Measurements from ENCODE around the gene PLCB1. TPM values are rescaled to one million over a fixed set of nuclear protein-coding genes. Genes with fewer than 3 reads are reported as not detected.
"Not testable (repeated sequence)": the region's sequence is repeated elsewhere in the genome, so short reads cannot be mapped to it uniquely, and the experiment has no call there.

The PLCB1 gene
- total RNA-seq, 1 experiment from 2014 or later, result not detected

DNA sequence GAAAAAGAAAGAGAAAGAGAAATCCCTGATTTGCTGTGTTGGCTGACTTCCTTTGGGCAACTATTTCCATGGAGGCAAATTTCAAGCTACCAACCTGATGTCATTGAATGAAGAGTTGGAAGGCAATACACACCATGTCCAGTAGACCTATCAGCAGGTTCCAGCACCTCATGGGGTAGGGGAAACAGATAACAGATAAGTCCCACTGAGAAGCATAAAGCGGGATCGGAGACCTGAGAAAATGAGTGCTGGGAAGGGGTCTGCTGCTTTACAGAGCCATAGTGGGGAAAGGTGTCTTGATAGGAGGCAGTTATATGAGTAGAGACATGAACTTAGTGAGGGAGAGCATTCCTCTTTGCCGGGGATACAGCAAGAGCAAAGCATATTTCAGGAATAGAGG is 244.9 kb downstream of the PLCB1 start:
- H4K20me1 ChIP-seq (ENCODE audit: insufficient read depth), result no peaks in the 10 kb centered on the region
- DNase-seq, result no peak
- H3K4me3 ChIP-seq, result no peak overlapping the region
- H3F3A ChIP-seq (ENCODE audit: insufficient read depth, low read depth), result no peaks in the 10 kb centered on the region
- peaks cover 7% of the 10 kb centered on the region; the same call in 1 of the 2 replicates for H3K27me3 ChIP-seq (ENCODE audit: insufficient read depth, low read depth)
- no peaks in the 10 kb centered on the region for H3K4me1 ChIP-seq (replicated peaks; ENCODE audit: insufficient read depth)
- H2AFZ ChIP-seq, result no peak overlapping the region
- no peaks in the 10 kb centered on the region for H3K9me3 ChIP-seq (ENCODE audit: insufficient read depth, low read depth)
- no peak overlapping the region for H3K4me2 ChIP-seq
- BruUV-seq (replicated peaks), result no TSS peak
- TF ChIP-seq, protein P1, sequence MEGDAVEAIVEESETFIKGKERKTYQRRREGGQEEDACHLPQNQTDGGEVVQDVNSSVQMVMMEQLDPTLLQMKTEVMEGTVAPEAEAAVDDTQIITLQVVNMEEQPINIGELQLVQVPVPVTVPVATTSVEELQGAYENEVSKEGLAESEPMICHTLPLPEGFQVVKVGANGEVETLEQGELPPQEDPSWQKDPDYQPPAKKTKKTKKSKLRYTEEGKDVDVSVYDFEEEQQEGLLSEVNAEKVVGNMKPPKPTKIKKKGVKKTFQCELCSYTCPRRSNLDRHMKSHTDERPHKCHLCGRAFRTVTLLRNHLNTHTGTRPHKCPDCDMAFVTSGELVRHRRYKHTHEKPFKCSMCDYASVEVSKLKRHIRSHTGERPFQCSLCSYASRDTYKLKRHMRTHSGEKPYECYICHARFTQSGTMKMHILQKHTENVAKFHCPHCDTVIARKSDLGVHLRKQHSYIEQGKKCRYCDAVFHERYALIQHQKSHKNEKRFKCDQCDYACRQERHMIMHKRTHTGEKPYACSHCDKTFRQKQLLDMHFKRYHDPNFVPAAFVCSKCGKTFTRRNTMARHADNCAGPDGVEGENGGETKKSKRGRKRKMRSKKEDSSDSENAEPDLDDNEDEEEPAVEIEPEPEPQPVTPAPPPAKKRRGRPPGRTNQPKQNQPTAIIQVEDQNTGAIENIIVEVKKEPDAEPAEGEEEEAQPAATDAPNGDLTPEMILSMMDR (conservative IDR thresholded peaks at IDR 0.05), result no peak
- no peak for TF ChIP-seq EZH2 (IDR thresholded peaks at IDR 0.05; ENCODE audit: low read depth)
- intact Hi-C loops (cut with micrococcal nuclease; ENCODE audit: unreplicated experiment), result no loop called here
- H3K36me3 ChIP-seq (ENCODE audit: low read depth), result no peaks in the 10 kb centered on the region
- no peaks in the 10 kb centered on the region for H3K79me2 ChIP-seq (ENCODE audit: low read depth)
- H3K27ac ChIP-seq, result no peak overlapping the region
- CTCF ChIA-PET, result no interaction called here
- POLR2A ChIA-PET (ENCODE audit: unreplicated experiment), result no interaction called here
- H3K9me2 ChIP-seq (ENCODE audit: insufficient read depth), result no peaks in the 10 kb centered on the region

DNA sequence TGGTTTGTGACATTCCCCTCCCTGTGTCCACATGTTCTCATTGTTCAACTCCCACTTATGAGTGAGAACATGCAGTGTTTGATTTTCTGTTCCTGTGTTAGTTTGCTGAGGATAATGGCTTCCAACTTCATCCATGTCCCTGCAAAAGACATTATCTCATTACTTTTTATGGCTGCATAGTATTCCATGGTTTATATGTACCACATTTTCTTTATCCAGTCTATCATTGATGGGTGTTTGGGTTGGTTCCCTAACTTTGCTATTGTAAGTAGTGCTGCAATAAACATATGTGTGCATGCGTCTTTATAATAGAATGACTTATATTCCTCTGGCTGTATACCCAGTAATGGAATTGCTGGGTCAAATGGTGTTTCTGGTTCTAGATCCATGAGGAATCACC is 247.1 kb downstream of the PLCB1 start:
- H4K20me1 ChIP-seq (ENCODE audit: insufficient read depth); POLR2A ChIA-PET (ENCODE audit: unreplicated experiment); intact Hi-C loops (cut with micrococcal nuclease; ENCODE audit: unreplicated experiment); H3K27ac ChIP-seq; H3K4me1 ChIP-seq (replicated peaks; ENCODE audit: insufficient read depth); BruUV-seq (replicated peaks); H3K79me2 ChIP-seq (ENCODE audit: low read depth); H3K9me3 ChIP-seq (ENCODE audit: insufficient read depth, low read depth); H3K4me3 ChIP-seq; H3F3A ChIP-seq (ENCODE audit: insufficient read depth, low read depth); CTCF ChIA-PET; H2AFZ ChIP-seq; H3K4me2 ChIP-seq; H3K27me3 ChIP-seq (ENCODE audit: insufficient read depth, low read depth); DNase-seq; H3K36me3 ChIP-seq (ENCODE audit: low read depth); H3K9me2 ChIP-seq (ENCODE audit: insufficient read depth): not testable (repeated sequence)

- Histone ChIP-seq H3F3A (ENCODE audit: insufficient read depth, low read depth) (no peaks in the 10 kb centered on the region), H3K9me3 (ENCODE audit: insufficient read depth, low read depth) (no peaks in the 10 kb centered on the region), H3K9me2 (ENCODE audit: insufficient read depth) (no peaks in the 10 kb centered on the region), H3K27ac (no peak overlapping the region), H2AFZ (no peak overlapping the region), H3K4me1 (replicated peaks; ENCODE audit: insufficient read depth) (no peaks in the 10 kb centered on the region), H3K27me3 (ENCODE audit: insufficient read depth, low read depth) (no peaks in the 10 kb centered on the region), H3K36me3 (ENCODE audit: low read depth) (no peaks in the 10 kb centered on the region), H3K4me2 (no peak overlapping the region), H4K20me1 (ENCODE audit: insufficient read depth) (no peaks in the 10 kb centered on the region), H3K79me2 (ENCODE audit: low read depth) (no peaks in the 10 kb centered on the region), H3K4me3 (no peak overlapping the region)
- TF ChIP-seq EZH2 (IDR thresholded peaks at IDR 0.05; ENCODE audit: low read depth), result no peak
- TF ChIP-seq, protein P1 (conservative IDR thresholded peaks at IDR 0.05), result no peak
- no TSS peak for BruUV-seq (replicated peaks)
- ChIA-PET POLR2A (ENCODE audit: unreplicated experiment) (no interaction called here), CTCF (no interaction called here)
- intact Hi-C loops (cut with micrococcal nuclease; ENCODE audit: unreplicated experiment), result no loop called here
- DNase-seq, result no peak
Measured at GRCh38 chr20:8385247-8385646, 253.2 kb downstream of the PLCB1 start.

DNA sequence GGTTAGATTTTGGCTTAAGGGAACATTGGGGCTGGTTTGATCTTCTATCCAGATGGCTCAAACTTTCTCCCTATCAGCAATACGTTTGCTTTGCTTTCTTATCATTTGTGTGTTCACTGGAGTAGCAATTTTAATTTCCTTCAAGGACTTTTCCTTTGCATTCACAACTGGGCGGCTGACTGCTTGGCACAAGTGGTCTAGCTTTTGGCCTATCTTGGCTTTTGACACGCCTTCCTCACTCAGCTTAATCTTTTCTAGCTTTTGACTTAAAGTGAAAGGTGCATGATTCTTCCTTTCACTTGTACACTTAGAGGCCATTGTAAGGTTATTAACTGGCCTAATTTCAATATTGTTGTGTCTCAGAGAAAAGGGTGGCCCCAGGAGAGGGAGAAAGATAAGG is 254.9 kb downstream of the PLCB1 start:
- TF ChIP-seq EZH2 (IDR thresholded peaks at IDR 0.05; ENCODE audit: low read depth), result no peak
- TF ChIP-seq, protein P1 (conservative IDR thresholded peaks at IDR 0.05), result no peak
- no peak overlapping the region for H2AFZ ChIP-seq
- no peak overlapping the region for H3K4me3 ChIP-seq
- CTCF ChIA-PET, result no interaction called here
- no TSS peak for BruUV-seq (replicated peaks)
- H3K4me1 ChIP-seq (replicated peaks; ENCODE audit: insufficient read depth), result no peaks in the 10 kb centered on the region
- intact Hi-C loops (cut with micrococcal nuclease; ENCODE audit: unreplicated experiment), result no loop called here
- no peaks in the 10 kb centered on the region for H4K20me1 ChIP-seq (ENCODE audit: insufficient read depth)
- H3K27ac ChIP-seq, result no peak overlapping the region
- no peaks in the 10 kb centered on the region for H3K79me2 ChIP-seq (ENCODE audit: low read depth)
- no peak overlapping the region for H3K4me2 ChIP-seq
- POLR2A ChIA-PET (ENCODE audit: unreplicated experiment), result no interaction called here
- H3K36me3 ChIP-seq (ENCODE audit: low read depth), result no peaks in the 10 kb centered on the region
- no peaks in the 10 kb centered on the region for H3K9me3 ChIP-seq (ENCODE audit: insufficient read depth, low read depth)
- no peaks in the 10 kb centered on the region for H3F3A ChIP-seq (ENCODE audit: insufficient read depth, low read depth)
- no peaks in the 10 kb centered on the region for H3K27me3 ChIP-seq (ENCODE audit: insufficient read depth, low read depth)
- no peak for DNase-seq
- H3K9me2 ChIP-seq (ENCODE audit: insufficient read depth), result no peaks in the 10 kb centered on the region

All from PC-9 (cell line).